Suprapubic skin (tissue), 4 donors: ENCODE measurements around the gene PACSIN2. TPM values are rescaled to one million over a fixed set of nuclear protein-coding genes. Genes with fewer than 3 reads are reported as not detected.

Experiments
- DNase-seq, 2 donors: peaks; one replicate each; pipeline ENCODE4 v3.0.0-alpha.2; 2019; ENCODE audit warnings: low spot score in 2 of 2
- H3K27ac ChIP-seq: fragments of 200-600 bp; sonication (generic); one replicate; pipeline ENCODE4 v1.5.1; 2019
- H3K27me3 ChIP-seq: fragments of 200-600 bp; sonication (generic); one replicate; pipeline ENCODE4 v1.5.1; 2019
- H3K36me3 ChIP-seq: fragments of 200-600 bp; sonication (generic); one replicate; pipeline ENCODE4 v1.5.1; 2019
- H3K4me1 ChIP-seq: fragments of 200-600 bp; sonication (generic); one replicate; pipeline ENCODE4 v1.5.1; 2019
- H3K4me3 ChIP-seq: fragments of 200-600 bp; sonication (generic); one replicate; pipeline ENCODE4 v1.5.1; 2019; ENCODE audit warnings: mild to moderate bottlenecking
- H3K9me3 ChIP-seq: fragments of 200-600 bp; sonication (generic); one replicate; pipeline ENCODE4 v1.5.1; 2019
- CTCF ChIP-seq, 2 donors: fragments of 200-600 bp in 1 of 2; fragments of 450-650 bp in 1 of 2; sonication (generic) in 1 of 2; IDR thresholded peaks; one replicate each; pipeline ENCODE4 v1.5.1; 2016 to 2019; ENCODE audit warnings: antibody characterized with exemption in 2 of 2, mild to moderate bottlenecking in 1 of 2, moderate library complexity in 1 of 2
- EP300 ChIP-seq: sonication (generic); formaldehyde crosslinking; IDR thresholded peaks from one replicate; pipeline ENCODE4 v1.6.1; 2017; ENCODE audit warnings: antibody characterized with exemption
- POLR2A ChIP-seq, 2 donors: fragments of 450-650 bp; IDR thresholded peaks; one replicate each; pipeline ENCODE4 v1.6.1; 2017; ENCODE audit warnings: antibody characterized with exemption in 2 of 2, mild to moderate bottlenecking in 2 of 2, moderate library complexity in 2 of 2
- POLR2AphosphoS5 ChIP-seq, 3 donors: sonication (generic); formaldehyde crosslinking; IDR thresholded peaks; one replicate each; pipeline ENCODE4 v1.6.1; 2017; ENCODE audit warnings: antibody characterized with exemption in 3 of 3
- WGBS: methylation state at CpG from one replicate; pipeline ENCODE4 v1.1.5; 2018; 5-methylcytosine and 5-hydroxymethylcytosine counted together
- total RNA-seq, 4 donors: library from RNA; depleted of rRNA; stranded (reverse); fragments of >200 nt; gene quantifications; one replicate each; pipeline ENCODE4 v1.1.0, GENCODE V29; 2016

The PACSIN2 gene
- total RNA-seq, 4 donors from 2014 or later = 38.9 to 74.8 (median 55.3) TPM

- no peaks in the 10 kb centered on the region for H3K4me1 ChIP-seq
- H3K27ac ChIP-seq = no peak overlapping the region
- TF ChIP-seq POLR2AphosphoS5 (IDR thresholded peaks at IDR 0.05) (no peak), EP300 (no peak), CTCF (IDR thresholded peaks at IDR 0.05) (no peak), POLR2A (IDR thresholded peaks at IDR 0.05) (no peak)
- H3K36me3 ChIP-seq = peaks cover 98% of the 10 kb centered on the region
- no peaks in the 10 kb centered on the region for H3K27me3 ChIP-seq
- DNase-seq = no peak
- H3K9me3 ChIP-seq = no peaks in the 10 kb centered on the region
- no peak overlapping the region for H3K4me3 ChIP-seq
- WGBS = 90% methylated on average over 6 of the region's 12 CpGs
Observed at GRCh38 chr22:42877597-42878340, 137.2 kb downstream of the PACSIN2 start.

- 88% methylated on average over 4 of the region's 8 CpGs for WGBS
- TF ChIP-seq POLR2AphosphoS5 (IDR thresholded peaks at IDR 0.05) (no peak), CTCF (IDR thresholded peaks at IDR 0.05) (no peak), EP300 (no peak), POLR2A (IDR thresholded peaks at IDR 0.05) (no peak)
- Histone ChIP-seq H3K4me3 (no peak overlapping the region), H3K4me1 (no peaks in the 10 kb centered on the region), H3K27ac (no peak overlapping the region), H3K27me3 (no peaks in the 10 kb centered on the region), H3K9me3 (no peaks in the 10 kb centered on the region), H3K36me3 (peaks cover 98% of the 10 kb centered on the region)
- DNase-seq = no peak
Observed at GRCh38 chr22:42877158-42877557, 137.8 kb downstream of the PACSIN2 start.

- H3K27me3 ChIP-seq = no peaks in the 10 kb centered on the region
- H3K4me1 ChIP-seq = no peaks in the 10 kb centered on the region
- 87% methylated on average over 5 of the region's 17 CpGs for WGBS
- no peak for TF ChIP-seq POLR2AphosphoS5 (IDR thresholded peaks at IDR 0.05)
- TF ChIP-seq POLR2A (IDR thresholded peaks at IDR 0.05) = no peak
- TF ChIP-seq EP300 = no peak
- TF ChIP-seq CTCF (IDR thresholded peaks at IDR 0.05) = no peak
- no peak overlapping the region for H3K27ac ChIP-seq
- no peak overlapping the region for H3K4me3 ChIP-seq
- no peaks in the 10 kb centered on the region for H3K9me3 ChIP-seq
- peaks cover 98% of the 10 kb centered on the region for H3K36me3 ChIP-seq
- DNase-seq = no peak
Observed at GRCh38 chr22:42876041-42876440, 138.9 kb downstream of the PACSIN2 start.

- Histone ChIP-seq H3K36me3 (peaks cover 93% of the 10 kb centered on the region), H3K27me3 (no peaks in the 10 kb centered on the region), H3K4me3 (no peak overlapping the region), H3K4me1 (peaks cover 6% of the 10 kb centered on the region), H3K27ac (no peak overlapping the region), H3K9me3 (no peaks in the 10 kb centered on the region)
- TF ChIP-seq POLR2AphosphoS5 (IDR thresholded peaks at IDR 0.05) (no peak), POLR2A (IDR thresholded peaks at IDR 0.05) (no peak), CTCF (IDR thresholded peaks at IDR 0.05) (no peak), EP300 (no peak)
- 98% methylated on average over 7 of the region's 7 CpGs for WGBS
- no peak for DNase-seq
Observed at GRCh38 chr22:42874010-42874409, 140.9 kb downstream of the PACSIN2 start.

GRCh38 chr22:42873356-42873755, 141.6 kb downstream of the PACSIN2 start:
- Histone ChIP-seq H3K4me3 (no peak overlapping the region), H3K9me3 (no peaks in the 10 kb centered on the region), H3K4me1 (peaks cover 13% of the 10 kb centered on the region), H3K27ac (no peak overlapping the region), H3K36me3 (peaks cover 87% of the 10 kb centered on the region), H3K27me3 (no peaks in the 10 kb centered on the region)
- TF ChIP-seq EP300 (no peak), CTCF (IDR thresholded peaks at IDR 0.05) (no peak), POLR2A (IDR thresholded peaks at IDR 0.05) (no peak), POLR2AphosphoS5 (IDR thresholded peaks at IDR 0.05) (no peak)
- no peak for DNase-seq
